OCI-LY3 (cell line): Measurements from ENCODE around the gene ZNF213.

Experiments used
- EZH2phosphoT487 ChIP-seq: fragments of 200-600 bp; shearing (Covaris generic); IDR thresholded peaks from 2 replicates; pipeline ENCODE4 v1.6.1; 2018; ENCODE audit warnings: antibody characterized with exemption, mixed run types, low read depth
- TF ChIP-seq, protein P1 (sequence below): fragments of 200-600, 300-600 bp; sonication (generic); IDR thresholded peaks from 2 replicates; pipeline ENCODE4 v1.5.1; 2014; ENCODE audit warnings: antibody characterized with exemption, low read length, low read depth

DNA sequence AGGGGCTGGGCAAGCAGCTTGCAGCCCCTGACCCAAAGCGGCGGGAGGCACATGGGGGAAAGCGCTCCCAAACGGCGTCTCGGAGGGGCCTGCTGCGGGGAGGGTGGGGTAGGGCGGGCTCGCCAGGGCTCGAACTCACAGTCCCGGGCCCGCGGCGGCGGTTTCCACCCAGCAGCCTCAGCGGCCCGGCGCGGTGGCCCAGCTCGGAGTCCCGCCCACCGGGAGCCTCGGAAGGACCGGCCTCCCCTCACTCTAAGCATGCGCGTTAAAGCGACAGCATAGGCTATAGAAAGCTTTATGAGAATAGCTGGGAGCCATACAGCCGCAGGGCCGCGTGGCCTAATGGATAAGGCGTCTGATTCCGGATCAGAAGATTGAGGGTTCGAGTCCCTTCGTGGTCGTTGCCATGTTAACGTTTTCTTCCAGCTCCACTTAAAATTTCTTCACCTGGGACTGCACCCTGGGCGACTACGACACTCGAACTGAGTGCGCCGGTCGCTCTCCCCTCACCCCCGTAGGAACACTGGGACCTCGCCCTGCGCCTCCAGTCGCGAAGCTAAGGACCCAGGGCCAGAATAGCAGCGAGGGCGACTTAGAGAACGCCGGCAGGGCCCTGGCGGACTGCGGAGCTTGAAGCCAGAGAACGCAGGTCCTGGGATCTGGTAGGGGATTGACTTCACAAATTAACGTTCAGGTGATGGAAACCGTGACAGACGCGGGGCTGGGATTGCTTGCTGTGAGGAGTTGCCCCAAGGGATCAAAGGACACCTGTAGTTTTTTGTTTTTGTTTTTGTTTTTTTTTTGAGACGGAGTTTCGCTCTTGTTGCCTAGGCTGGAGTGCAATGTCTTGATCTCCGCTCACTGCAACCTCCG lies 15.8 kb downstream of the ZNF213 start:
- TF ChIP-seq, protein P1, sequence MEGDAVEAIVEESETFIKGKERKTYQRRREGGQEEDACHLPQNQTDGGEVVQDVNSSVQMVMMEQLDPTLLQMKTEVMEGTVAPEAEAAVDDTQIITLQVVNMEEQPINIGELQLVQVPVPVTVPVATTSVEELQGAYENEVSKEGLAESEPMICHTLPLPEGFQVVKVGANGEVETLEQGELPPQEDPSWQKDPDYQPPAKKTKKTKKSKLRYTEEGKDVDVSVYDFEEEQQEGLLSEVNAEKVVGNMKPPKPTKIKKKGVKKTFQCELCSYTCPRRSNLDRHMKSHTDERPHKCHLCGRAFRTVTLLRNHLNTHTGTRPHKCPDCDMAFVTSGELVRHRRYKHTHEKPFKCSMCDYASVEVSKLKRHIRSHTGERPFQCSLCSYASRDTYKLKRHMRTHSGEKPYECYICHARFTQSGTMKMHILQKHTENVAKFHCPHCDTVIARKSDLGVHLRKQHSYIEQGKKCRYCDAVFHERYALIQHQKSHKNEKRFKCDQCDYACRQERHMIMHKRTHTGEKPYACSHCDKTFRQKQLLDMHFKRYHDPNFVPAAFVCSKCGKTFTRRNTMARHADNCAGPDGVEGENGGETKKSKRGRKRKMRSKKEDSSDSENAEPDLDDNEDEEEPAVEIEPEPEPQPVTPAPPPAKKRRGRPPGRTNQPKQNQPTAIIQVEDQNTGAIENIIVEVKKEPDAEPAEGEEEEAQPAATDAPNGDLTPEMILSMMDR = no peak
- TF ChIP-seq EZH2phosphoT487 = no peak
